H1 (cell line): ENCODE results near the gene FGFR2. TPM values are rescaled to one million over a fixed set of nuclear protein-coding genes. Genes with fewer than 3 reads are reported as not detected.

Experiments used
- CTCF ChIA-PET: fragments of 300-600 bp; sonication (Branson Sonifier 250); formaldehyde crosslinking; loops from one replicate; lab custom pipeline; 2021; ENCODE audit not compliant: partially characterized antibody; lab: Charles Lee
- POLR2A ChIA-PET: fragments of 300-600 bp; sonication (Branson Sonifier 250); formaldehyde crosslinking; loops from one replicate; lab custom pipeline; 2021; ENCODE audit warnings: inconsistent platforms; ENCODE audit not compliant: partially characterized antibody; lab: Charles Lee
- DNase-seq, 2 experiments: peaks; one replicate each; pipeline versions ENCODE4 v3.0.0 to v3.0.0-alpha.2; 2010 to 2022; ENCODE audit warnings: low spot score in 2 of 2, low read depth in 1 of 2, mixed read lengths in 1 of 2
- FAIRE-seq: peaks from 2 replicates; lab custom pipeline; 2011; peaks lifted over from hg19 to GRCh38; lab: Jason Lieb, UNC
- H2AFZ ChIP-seq: 2 replicates; pipeline ENCODE4 v1.8.1; 2012; ENCODE audit warnings: low read length, inconsistent platforms
- H2AK5ac ChIP-seq: 2 replicates; pipeline ENCODE4 v1.6.1; 2013; ENCODE audit warnings: low read depth, low read length
- H2BK120ac ChIP-seq: replicated peaks from 2 replicates; pipeline ENCODE3; 2013; ENCODE audit warnings: low read depth, low read length, inconsistent platforms
- H2BK12ac ChIP-seq: 2 replicates; pipeline ENCODE4 v1.6.1; 2013; ENCODE audit warnings: low read depth, low read length
- H2BK15ac ChIP-seq: 2 replicates; pipeline ENCODE4 v1.6.1; 2013; ENCODE audit warnings: low read length
- H2BK20ac ChIP-seq: 2 replicates; pipeline ENCODE4 v1.6.1; 2013; ENCODE audit warnings: low read length
- H2BK5ac ChIP-seq: 2 replicates; pipeline ENCODE4 v1.6.1; 2013; ENCODE audit warnings: low read depth, low read length
- H3K14ac ChIP-seq: 2 replicates; pipeline ENCODE4 v1.6.1; 2013; ENCODE audit warnings: inconsistent platforms; ENCODE audit not compliant: insufficient read length
- H3K18ac ChIP-seq: 2 replicates; pipeline ENCODE4 v1.6.1; 2013; ENCODE audit warnings: low read length; ENCODE audit errors: extremely low read depth
- H3K23ac ChIP-seq: 2 replicates; pipeline ENCODE4 v1.6.1; 2013; ENCODE audit warnings: inconsistent platforms; ENCODE audit not compliant: insufficient read length
- H3K23me2 ChIP-seq: 2 replicates; pipeline ENCODE4 v1.6.1; 2013; ENCODE audit warnings: low read depth, low read length
- H3K27ac ChIP-seq: 2 replicates; pipeline ENCODE4 v1.6.1; 2011; ENCODE audit warnings: low read depth, low read length, inconsistent platforms
- H3K27me3 ChIP-seq, 4 experiments: replicated peaks in 1 of 4; 1 replicate in 1 of 4; 2 replicates in 3 of 4; pipeline versions ENCODE4 v1.6.1 to v1.8.1; 2011 to 2013; ENCODE audit warnings: low read length in 3 of 4, mild to moderate bottlenecking in 3 of 4, inconsistent platforms in 2 of 4, mixed read lengths in 2 of 4, moderate library complexity in 1 of 4; ENCODE audit not compliant: control insufficient read depth in 3 of 4, insufficient read depth in 3 of 4; ENCODE audit errors: extremely low read depth in 1 of 4
- H3K36me3 ChIP-seq, 4 experiments: 2 replicates each; pipeline versions ENCODE4 v1.6.1 to v1.8.1; 2011 to 2013; ENCODE audit warnings: mild to moderate bottlenecking in 4 of 4, low read length in 3 of 4, moderate library complexity in 2 of 4, control low read depth in 1 of 4, inconsistent platforms in 1 of 4; ENCODE audit not compliant: insufficient read depth in 4 of 4, control insufficient read depth in 2 of 4
- H3K4ac ChIP-seq: replicated peaks from 2 replicates; pipeline ENCODE3; 2013; ENCODE audit warnings: low read length, low read depth, mixed read lengths, inconsistent platforms; ENCODE audit not compliant: insufficient read length
- H3K4me1 ChIP-seq, 4 experiments: replicated peaks in 1 of 4; 1 replicate in 1 of 4; 2 replicates in 3 of 4; pipeline versions ENCODE4 v1.6.1 to v1.8.1; 2011 to 2013; ENCODE audit warnings: low read length in 3 of 4, inconsistent platforms in 2 of 4, mixed read lengths in 1 of 4; ENCODE audit not compliant: insufficient read depth in 4 of 4, control insufficient read depth in 3 of 4
- H3K4me2 ChIP-seq, 2 experiments: 2 replicates each; pipeline versions ENCODE4 v1.6.1 to v1.8.1; 2011 to 2013; ENCODE audit warnings: low read depth in 2 of 2, low read length in 2 of 2, control low read depth in 1 of 2, inconsistent platforms in 1 of 2, mild to moderate bottlenecking in 1 of 2; ENCODE audit not compliant: insufficient read depth in 1 of 2
- H3K4me3 ChIP-seq, 4 experiments: fragments of 200-600, 300-600 bp in 1 of 4; sonication (generic), shearing (Covaris generic), sonication (Bioruptor Twin) in 1 of 4; 2 replicates each; pipeline versions ENCODE4 v1.5.1 to v1.8.1; 2011 to 2016; ENCODE audit warnings: low read length in 4 of 4, low read depth in 3 of 4, control low read depth in 2 of 4, inconsistent platforms in 2 of 4, mild to moderate bottlenecking in 2 of 4, mixed read lengths in 1 of 4, moderate library complexity in 1 of 4; ENCODE audit not compliant: insufficient read depth in 2 of 4; ENCODE audit errors: extremely low read depth in 1 of 4
- H3K56ac ChIP-seq: replicated peaks from 2 replicates; pipeline ENCODE3; 2013; ENCODE audit warnings: low read depth, mild to moderate bottlenecking, mixed read lengths, low read length, inconsistent platforms; ENCODE audit not compliant: insufficient read length
- H3K79me1 ChIP-seq: 2 replicates; pipeline ENCODE4 v1.6.1; 2013; ENCODE audit warnings: low read depth, low read length, control low read depth
- H3K79me2 ChIP-seq, 2 experiments: 2 replicates each; pipeline versions ENCODE4 v1.6.1 to v1.8.1; 2012 to 2013; ENCODE audit warnings: low read length in 2 of 2, mild to moderate bottlenecking in 2 of 2, inconsistent platforms in 1 of 2; ENCODE audit not compliant: insufficient read depth in 2 of 2, control insufficient read depth in 1 of 2
- H3K9ac ChIP-seq, 4 experiments: replicated peaks in 1 of 4; 1 replicate in 1 of 4; 2 replicates in 3 of 4; pipeline versions ENCODE4 v1.6.1 to v1.8.1; 2011 to 2013; ENCODE audit warnings: low read depth in 3 of 4, low read length in 3 of 4, control low read depth in 2 of 4, mild to moderate bottlenecking in 2 of 4, moderate library complexity in 2 of 4, inconsistent platforms in 1 of 4; ENCODE audit errors: extremely low read depth in 1 of 4
- H3K9me3 ChIP-seq, 2 experiments: 2 replicates each; pipeline versions ENCODE4 v1.6.1 to v1.8.1; 2012 to 2013; ENCODE audit warnings: mild to moderate bottlenecking in 2 of 2, moderate library complexity in 2 of 2, control low read depth in 1 of 2, inconsistent platforms in 1 of 2, low read depth in 1 of 2, low read length in 1 of 2, mixed read lengths in 1 of 2; ENCODE audit not compliant: insufficient read depth in 2 of 2
- H4K20me1 ChIP-seq, 2 experiments: replicated peaks in 1 of 2; 2 replicates each; pipeline versions ENCODE3 to v1.8.1; 2011 to 2013; ENCODE audit warnings: inconsistent platforms in 2 of 2, low read length in 2 of 2, mild to moderate bottlenecking in 1 of 2; ENCODE audit not compliant: insufficient read depth in 2 of 2, control insufficient read depth in 1 of 2
- H4K5ac ChIP-seq: 2 replicates; pipeline ENCODE4 v1.6.1; 2013; ENCODE audit warnings: low read length, low read depth, mixed read lengths, inconsistent platforms; ENCODE audit not compliant: insufficient read length
- H4K8ac ChIP-seq: 2 replicates; pipeline ENCODE4 v1.8.0; 2013; ENCODE audit warnings: mild to moderate bottlenecking, moderate library complexity, low read length, inconsistent platforms; ENCODE audit not compliant: insufficient read depth; ENCODE audit errors: extremely low read depth
- H4K91ac ChIP-seq: replicated peaks from 2 replicates; pipeline ENCODE3; 2013; ENCODE audit warnings: low read length, mixed read lengths, inconsistent platforms; ENCODE audit not compliant: insufficient read length
- EZH2 ChIP-seq: fragments of 200-600 bp; sonication (generic); IDR thresholded peaks from 2 replicates; pipeline ENCODE4 v1.7.1; 2012; ENCODE audit warnings: low read depth, mild to moderate bottlenecking, moderate library complexity, low read length, inconsistent platforms; ENCODE audit not compliant: severe bottlenecking
- HDAC2 ChIP-seq, 2 experiments: fragments of 300-600 bp in 1 of 2; sonication (generic) in 1 of 2; IDR thresholded peaks; 2 replicates each; pipeline ENCODE4 v1.6.1; 2011 to 2012; ENCODE audit warnings: low read depth in 2 of 2, low read length in 2 of 2, mild to moderate bottlenecking in 2 of 2, moderate library complexity in 2 of 2, borderline replicate concordance in 1 of 2, inconsistent platforms in 1 of 2
- JUN ChIP-seq: IDR thresholded peaks from 2 replicates; pipeline ENCODE4 v1.6.1; 2011; ENCODE audit warnings: low read depth, mild to moderate bottlenecking, improper control_type of control experiment, low read length
- JUND ChIP-seq: IDR thresholded peaks from 2 replicates; pipeline ENCODE4 v1.6.1; 2011; ENCODE audit warnings: mild to moderate bottlenecking, improper control_type of control experiment, low read length
- POLR2A ChIP-seq, 2 experiments: IDR thresholded peaks; 1 replicate in 1 of 2; 2 replicates in 1 of 2; pipeline ENCODE4 v1.6.1; 2011; ENCODE audit warnings: low read depth in 2 of 2, low read length in 2 of 2, mild to moderate bottlenecking in 2 of 2; ENCODE audit errors: control extremely low read depth in 1 of 2
- POLR2AphosphoS5 ChIP-seq: IDR thresholded peaks from 2 replicates; pipeline ENCODE4 v1.6.1; 2011; ENCODE audit warnings: low read depth, low read length
- SIRT6 ChIP-seq: IDR thresholded peaks from one replicate; pipeline ENCODE4 v1.7.1; 2012; ENCODE audit warnings: low read length, inconsistent platforms
- SUZ12 ChIP-seq: fragments of 200-600 bp; sonication (generic); IDR thresholded peaks from 2 replicates; pipeline ENCODE4 v1.6.1; 2012; ENCODE audit warnings: mild to moderate bottlenecking, inconsistent platforms, low read length, moderate library complexity, mixed read lengths
- TAF7 ChIP-seq: optimal IDR thresholded peaks from 2 replicates; pipeline ENCODE3; 2011; ENCODE audit warnings: low read depth, mild to moderate bottlenecking, inconsistent platforms, low read length, moderate library complexity, borderline replicate concordance
- WGBS, 2 experiments: shearing (Covaris generic) in 1 of 2; methylation state at CpG; one replicate each; pipeline versions ENCODE4 v1.1.6 to v1.1.7; 2013 to 2015; ENCODE audit warnings: low lambda C conversion rate in 2 of 2, mixed read lengths in 2 of 2, inconsistent platforms in 1 of 2, low coverage in 1 of 2, missing lambda C conversion rate in 1 of 2; ENCODE audit not compliant: insufficient replicate concordance in 2 of 2, insufficient coverage in 1 of 2, insufficient read length in 1 of 2; ENCODE audit errors: extremely low coverage in 1 of 2, missing lambda C conversion rate in 1 of 2; 5-methylcytosine and 5-hydroxymethylcytosine counted together
- polyA plus RNA-seq, 7 experiments: library from polyadenylated mRNA; depleted of rRNA in 3 of 7; stranded (reverse) in 5 of 7; unstranded in 2 of 7; fragments of >200 nt in 5 of 7; fragments of 200-250 nt in 2 of 7; gene quantifications; 1 replicate in 5 of 7; 2 replicates in 1 of 7; 4 replicates in 1 of 7; pipeline versions ENCODE4 v1.2.1 to v1.2.3, GENCODE V29; 2011 to 2013; ENCODE audit warnings: missing spikeins in 2 of 7, mixed read lengths in 2 of 7
- total RNA-seq: library from RNA; stranded (reverse); fragmentation: NEBNext Ultra II Directional; extraction: Animal tissue kit (Norgen Biotek cat#: 25700); gene quantifications from 2 replicates; pipeline ENCODE4 v1.2.1, GENCODE V29; 2021
- TF ChIP-seq, protein P1 (sequence below): IDR thresholded peaks from 2 replicates; pipeline ENCODE4 v1.6.1; 2012; ENCODE audit warnings: inconsistent platforms
- TF ChIP-seq, protein P2 (sequence below): IDR thresholded peaks from 2 replicates; pipeline ENCODE4 v1.6.1; 2012; ENCODE audit warnings: inconsistent platforms

Gene FGFR2
- total and polyA plus RNA-seq, 2 of the 8 experiments (the other 6 are each of a cell fraction or from before 2014, with no cell fraction given) = 50.2 to 81.2 TPM

DNA sequence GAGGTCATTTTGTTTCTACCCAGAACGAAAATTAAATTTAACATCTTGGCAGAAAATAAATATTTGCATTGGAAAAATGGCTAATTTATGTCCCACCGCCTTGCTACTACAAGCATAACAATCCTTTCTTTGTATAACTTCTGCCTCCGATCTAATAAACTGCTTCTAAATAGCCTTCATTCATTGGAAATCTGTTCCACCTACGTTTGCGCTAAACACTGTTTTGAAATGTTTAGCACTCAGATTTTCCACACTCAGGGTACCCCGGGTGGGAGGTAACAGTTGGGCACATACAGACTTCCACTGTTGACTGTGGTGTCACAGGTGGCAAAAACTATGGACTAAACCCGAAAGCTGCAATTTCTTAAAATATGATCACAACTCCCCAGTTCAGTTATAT, 96.4 kb downstream of the FGFR2 start:
- Histone ChIP-seq H3K56ac (no peak overlapping the region), H3K14ac (no peak overlapping the region), H3K79me1 (no peaks in the 10 kb centered on the region; the same call in 1 of the 2 replicates), H3K27me3 (no peaks in the 10 kb centered on the region), H2AFZ (no peak overlapping the region), H4K5ac (no peak overlapping the region), H3K4me2 (no peak overlapping the region), H3K27ac (no peak overlapping the region), H4K8ac (no peak overlapping the region), H2BK15ac (no peak overlapping the region), H3K4ac (no peak overlapping the region), H2BK5ac (no peak overlapping the region), H3K9me3 (no peaks in the 10 kb centered on the region), H2BK12ac (no peak overlapping the region), H3K4me3 (no peak overlapping the region), H3K4me1 (no peaks in the 10 kb centered on the region), H3K36me3 (peaks cover 16 to 95% (median 62%) of the 10 kb centered on the region in 4 experiments), H3K9ac (no peak overlapping the region), H4K20me1 (no peaks in the 10 kb centered on the region), H3K23ac (no peak overlapping the region), H2AK5ac (no peak overlapping the region), H2BK120ac (no peak overlapping the region), H4K91ac (no peak overlapping the region), H3K18ac (no peak overlapping the region), H3K79me2 (peaks cover 0 to 9% of the 10 kb centered on the region in 2 experiments; a peak in 1 of 4 replicates), H2BK20ac (no peak overlapping the region), H3K23me2 (no peaks in the 10 kb centered on the region)
- FAIRE-seq (no peak), DNase-seq (no peak)
- WGBS, 2 experiments = 91% methylated on average over 7 of the region's 7 CpGs; no CpG with 5 or more reads in 1 of the 2 experiments
- ChIA-PET CTCF (interaction anchor here (0.5 to 1.0 kb wide), 2 partner anchors 67 to 610 kb away, joined by 3 read pairs; no protein-coding TSS in a partner anchor), POLR2A (no interaction called here)
- TF ChIP-seq, protein P1, sequence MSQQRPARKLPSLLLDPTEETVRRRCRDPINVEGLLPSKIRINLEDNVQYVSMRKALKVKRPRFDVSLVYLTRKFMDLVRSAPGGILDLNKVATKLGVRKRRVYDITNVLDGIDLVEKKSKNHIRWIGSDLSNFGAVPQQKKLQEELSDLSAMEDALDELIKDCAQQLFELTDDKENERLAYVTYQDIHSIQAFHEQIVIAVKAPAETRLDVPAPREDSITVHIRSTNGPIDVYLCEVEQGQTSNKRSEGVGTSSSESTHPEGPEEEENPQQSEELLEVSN = no peak
- TF ChIP-seq JUND = no peak
- TF ChIP-seq HDAC2 (IDR thresholded peaks at IDR 0.05; ENCODE audit: borderline replicate concordance in 1 of 2, low read depth in 2 of 2, low read length in 2 of 2) = no peak
- TF ChIP-seq, protein P2, sequence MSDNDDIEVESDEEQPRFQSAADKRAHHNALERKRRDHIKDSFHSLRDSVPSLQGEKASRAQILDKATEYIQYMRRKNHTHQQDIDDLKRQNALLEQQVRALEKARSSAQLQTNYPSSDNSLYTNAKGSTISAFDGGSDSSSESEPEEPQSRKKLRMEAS = no peak
- no peak for TF ChIP-seq JUN
- TF ChIP-seq SIRT6 = no peak
- no peak for TF ChIP-seq POLR2A (IDR thresholded peaks at IDR 0.05; ENCODE audit: control extremely low read depth in 1 of 2, low read depth in 2 of 2, low read length in 2 of 2)
- no peak for TF ChIP-seq EZH2
- no peak for TF ChIP-seq SUZ12
- no peak for TF ChIP-seq POLR2AphosphoS5
- TF ChIP-seq TAF7 = no peak
